GM12873 (cell line): ENCODE data around the gene KRTAP20-2.

ENCODE experiments used
- TF ChIP-seq, protein P1 (sequence below): IDR thresholded peaks from 2 replicates; pipeline ENCODE4 v1.5.1; 2012; ENCODE audit warnings: low read depth, mild to moderate bottlenecking, moderate library complexity, low read length, control low read depth; ENCODE audit not compliant: insufficient read depth; ENCODE audit errors: missing control alignments

Gene KRTAP20-2

GRCh38 chr21:30634906-30635305 lies at the start of gene KRTAP20-2:
Gene KRTAP20-2 (plus strand): TSS chr21:30635206. CDS start chr21:30635264, 58 bp downstream.
- TF ChIP-seq, protein P1, sequence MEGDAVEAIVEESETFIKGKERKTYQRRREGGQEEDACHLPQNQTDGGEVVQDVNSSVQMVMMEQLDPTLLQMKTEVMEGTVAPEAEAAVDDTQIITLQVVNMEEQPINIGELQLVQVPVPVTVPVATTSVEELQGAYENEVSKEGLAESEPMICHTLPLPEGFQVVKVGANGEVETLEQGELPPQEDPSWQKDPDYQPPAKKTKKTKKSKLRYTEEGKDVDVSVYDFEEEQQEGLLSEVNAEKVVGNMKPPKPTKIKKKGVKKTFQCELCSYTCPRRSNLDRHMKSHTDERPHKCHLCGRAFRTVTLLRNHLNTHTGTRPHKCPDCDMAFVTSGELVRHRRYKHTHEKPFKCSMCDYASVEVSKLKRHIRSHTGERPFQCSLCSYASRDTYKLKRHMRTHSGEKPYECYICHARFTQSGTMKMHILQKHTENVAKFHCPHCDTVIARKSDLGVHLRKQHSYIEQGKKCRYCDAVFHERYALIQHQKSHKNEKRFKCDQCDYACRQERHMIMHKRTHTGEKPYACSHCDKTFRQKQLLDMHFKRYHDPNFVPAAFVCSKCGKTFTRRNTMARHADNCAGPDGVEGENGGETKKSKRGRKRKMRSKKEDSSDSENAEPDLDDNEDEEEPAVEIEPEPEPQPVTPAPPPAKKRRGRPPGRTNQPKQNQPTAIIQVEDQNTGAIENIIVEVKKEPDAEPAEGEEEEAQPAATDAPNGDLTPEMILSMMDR, result no peak

DNA sequence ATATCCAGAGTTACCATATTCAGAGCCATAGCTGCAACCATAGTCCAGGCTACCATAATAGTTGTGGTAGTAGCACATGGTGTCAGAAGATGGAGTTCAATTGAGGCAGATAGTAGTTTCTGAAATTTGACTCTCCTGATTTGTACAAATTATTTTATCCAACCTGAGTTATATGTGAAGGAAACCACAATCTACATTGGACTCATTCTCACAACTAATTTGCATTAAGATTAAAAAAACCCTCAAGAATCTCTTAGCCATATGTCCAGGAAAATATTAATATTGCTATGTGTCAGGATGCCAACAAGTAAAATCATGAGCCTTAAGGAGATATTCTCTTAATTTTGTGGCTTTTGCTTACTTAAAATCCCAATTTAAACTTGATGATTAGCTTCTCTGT lies 44.7 kb upstream of the KRTAP20-2 start, which contains the start of gene KRTAP22-2:
Gene KRTAP22-2, minus strand, starts transcription at position 101 of the 400 bp plus-strand sequence.
- TF ChIP-seq, protein P1, result no peak

- TF ChIP-seq, protein P1, result no peak
Observed at GRCh38 chr21:30592140-30592539, 42.9 kb upstream of the KRTAP20-2 start, which contains the start of gene KRTAP6-3. Gene KRTAP6-3 (plus strand): TSS chr21:30592440. CDS start chr21:30592446, 6 bp downstream.

GRCh38 chr21:30598802-30599201 lies 36.2 kb upstream of the KRTAP20-2 start, which contains the start of gene KRTAP6-2:
Gene KRTAP6-2 (minus strand): TSS chr21:30598902. CDS start chr21:30598874, 28 bp downstream.
- TF ChIP-seq, protein P1, result no peak

- TF ChIP-seq, protein P1, result no peak
Observed at GRCh38 chr21:30600787-30601186, 34.2 kb upstream of the KRTAP20-2 start, which contains the start of gene KRTAP22-1. Gene KRTAP22-1 (plus strand): TSS chr21:30601087.

GRCh38 chr21:30605968-30606367 lies 29.0 kb upstream of the KRTAP20-2 start:
- TF ChIP-seq, protein P1, result no peak

GRCh38 chr21:30612132-30612531 lies 22.9 kb upstream of the KRTAP20-2 start:
- TF ChIP-seq, protein P1, result no peak
